Fibroblast of lung (primary cell): ENCODE measurements around the gene SECTM1.

Experiments used
- CTCF ChIP-seq, 2 donors: IDR thresholded peaks in 1 of 2; conservative IDR thresholded peaks in 1 of 2; 1 replicate in 1 of 2; 2 replicates in 1 of 2; pipeline ENCODE4 v1.5.1; 2011 to 2012; ENCODE audit warnings: low read length in 2 of 2, control low read depth in 1 of 2, inconsistent platforms in 1 of 2, low read depth in 1 of 2, mild to moderate bottlenecking in 1 of 2
- EZH2 ChIP-seq: IDR thresholded peaks from 2 replicates; pipeline ENCODE4 v1.5.1; 2012; ENCODE audit warnings: low read length, control low read depth, mild to moderate bottlenecking; ENCODE audit errors: missing control alignments

GRCh38 chr17:82298538-82299421, 34.8 kb downstream of the SECTM1 start:
- no peak for TF ChIP-seq CTCF (conservative IDR thresholded peaks at IDR 0.05 in 1 of 2, IDR thresholded peaks at IDR 0.05 in 1 of 2; ENCODE audit: low read depth in 1 of 2, low read length in 2 of 2)
- no peak for TF ChIP-seq EZH2
